H9 (cell line): Measurements from ENCODE around the gene FCAMR. TPM values are rescaled to one million over a fixed set of nuclear protein-coding genes. Genes with fewer than 3 reads are reported as not detected.

Source experiments
- DNase-seq: peaks from one replicate; pipeline ENCODE4 v3.0.0-alpha.2; 2017
- H2AFZ ChIP-seq: one replicate; pipeline ENCODE4 v1.6.1; 2013; ENCODE audit warnings: mild to moderate bottlenecking, low read length, control low read depth, moderate library complexity
- H2AK5ac ChIP-seq: 2 replicates; pipeline ENCODE4 v1.6.1; 2013; ENCODE audit warnings: low read length, control low read depth, mixed read lengths; ENCODE audit not compliant: insufficient read length
- H2BK120ac ChIP-seq: one replicate; pipeline ENCODE4 v1.6.1; 2013; ENCODE audit warnings: low read depth, mild to moderate bottlenecking, low read length, control low read depth, inconsistent platforms; ENCODE audit not compliant: poor library complexity, severe bottlenecking
- H2BK12ac ChIP-seq: 2 replicates; pipeline ENCODE4 v1.6.1; 2013; ENCODE audit warnings: low read length, control low read depth, mixed read lengths, low read depth; ENCODE audit not compliant: insufficient read length
- H2BK15ac ChIP-seq: 2 replicates; pipeline ENCODE4 v1.6.1; 2013; ENCODE audit warnings: low read depth, low read length, control low read depth
- H2BK20ac ChIP-seq: one replicate; pipeline ENCODE4 v1.6.1; 2013; ENCODE audit warnings: low read depth, mild to moderate bottlenecking, low read length, control low read depth, inconsistent platforms; ENCODE audit not compliant: poor library complexity, severe bottlenecking
- H2BK5ac ChIP-seq: 2 replicates; pipeline ENCODE4 v1.6.1; 2013; ENCODE audit warnings: low read length, control low read depth, mixed read lengths; ENCODE audit not compliant: insufficient read length
- H3K14ac ChIP-seq: 2 replicates; pipeline ENCODE4 v1.6.1; 2013; ENCODE audit warnings: low read length, control low read depth; ENCODE audit not compliant: insufficient read depth
- H3K18ac ChIP-seq: 2 replicates; pipeline ENCODE4 v1.6.1; 2013; ENCODE audit warnings: low read depth, mild to moderate bottlenecking, mixed read lengths, low read length, control low read depth; ENCODE audit not compliant: insufficient read length
- H3K23ac ChIP-seq: 2 replicates; pipeline ENCODE4 v1.6.1; 2013; ENCODE audit warnings: low read length, control low read depth, mixed read lengths, low read depth; ENCODE audit not compliant: insufficient read length
- H3K23me2 ChIP-seq: 2 replicates; pipeline ENCODE4 v1.6.1; 2013; ENCODE audit warnings: low read depth, mild to moderate bottlenecking, mixed read lengths, low read length, control low read depth; ENCODE audit not compliant: insufficient read length, poor library complexity, severe bottlenecking
- H3K27ac ChIP-seq: 2 replicates; pipeline ENCODE4 v1.5.1; 2013; ENCODE audit warnings: low read length, control low read depth, mixed read lengths, low read depth; ENCODE audit not compliant: insufficient read length
- H3K27me3 ChIP-seq: 2 replicates; pipeline ENCODE4 v1.6.1; 2013; ENCODE audit warnings: low read length, control low read depth, inconsistent platforms; ENCODE audit not compliant: insufficient read depth
- H3K4ac ChIP-seq: 2 replicates; pipeline ENCODE4 v1.6.1; 2013; ENCODE audit warnings: low read depth, mild to moderate bottlenecking, control low read depth, inconsistent platforms, low read length, moderate library complexity
- H3K4me1 ChIP-seq: 2 replicates; pipeline ENCODE4 v1.6.1; 2013; ENCODE audit warnings: low read length, control low read depth, inconsistent platforms; ENCODE audit not compliant: insufficient read depth
- H3K4me2 ChIP-seq: 2 replicates; pipeline ENCODE4 v1.6.1; 2013; ENCODE audit warnings: low read length, control low read depth, mixed read lengths; ENCODE audit not compliant: insufficient read length, insufficient read depth
- H3K56ac ChIP-seq: 2 replicates; pipeline ENCODE4 v1.6.1; 2013; ENCODE audit warnings: low read depth, mild to moderate bottlenecking, mixed read lengths, low read length, control low read depth; ENCODE audit not compliant: insufficient read length
- H3K79me1 ChIP-seq: 2 replicates; pipeline ENCODE4 v1.6.1; 2013; ENCODE audit warnings: low read depth, mild to moderate bottlenecking, moderate library complexity, low read length, control low read depth, inconsistent platforms; ENCODE audit not compliant: insufficient read depth, poor library complexity, severe bottlenecking
- H3K79me2 ChIP-seq: 2 replicates; pipeline ENCODE4 v1.6.1; 2013; ENCODE audit warnings: low read length, control low read depth, inconsistent platforms; ENCODE audit not compliant: insufficient read depth
- H3K9ac ChIP-seq: 2 replicates; pipeline ENCODE4 v1.6.1; 2013; ENCODE audit warnings: low read length, control low read depth, mixed read lengths; ENCODE audit not compliant: insufficient read length; ENCODE audit errors: extremely low read depth
- H3K9me3 ChIP-seq: one replicate; pipeline ENCODE4 v1.6.1; 2013; ENCODE audit warnings: low read depth, low read length, inconsistent platforms; ENCODE audit not compliant: control insufficient read depth
- H3T11ph ChIP-seq: one replicate; pipeline ENCODE4 v1.6.1; 2013; ENCODE audit warnings: mild to moderate bottlenecking, low read length, control low read depth, inconsistent platforms
- H4K20me1 ChIP-seq: one replicate; pipeline ENCODE4 v1.6.1; 2013; ENCODE audit not compliant: control insufficient read depth, insufficient read length, insufficient read depth
- H4K5ac ChIP-seq: 2 replicates; pipeline ENCODE4 v1.6.1; 2013; ENCODE audit warnings: low read depth, mild to moderate bottlenecking, mixed read lengths, low read length, control low read depth; ENCODE audit not compliant: insufficient read length
- H4K8ac ChIP-seq: replicated peaks from 2 replicates; pipeline ENCODE4 v1.6.1; 2013; ENCODE audit warnings: low read length, control low read depth, mixed read lengths, low read depth; ENCODE audit not compliant: insufficient read length
- H4K91ac ChIP-seq: 2 replicates; pipeline ENCODE4 v1.6.1; 2013; ENCODE audit warnings: low read depth, mild to moderate bottlenecking, moderate library complexity, mixed read lengths, low read length, control low read depth; ENCODE audit not compliant: insufficient read length
- H3K27ac Mint-ChIP-seq, 3 experiments: 2 replicates in 2 of 3; 3 replicates in 1 of 3; pipeline ENCODE4 v1.8.0; 2020 to 2021; ENCODE audit warnings: mixed read lengths in 3 of 3, mild to moderate bottlenecking in 1 of 3, moderate library complexity in 1 of 3
- H3K27me3 Mint-ChIP-seq: 2 replicates; pipeline ENCODE4 v1.8.0; 2021; ENCODE audit warnings: low read depth, mild to moderate bottlenecking, moderate library complexity, mixed read lengths
- H3K36me3 Mint-ChIP-seq, 3 experiments: 2 replicates in 2 of 3; 3 replicates in 1 of 3; pipeline ENCODE4 v1.8.0; 2020 to 2021; ENCODE audit warnings: low read depth in 3 of 3, mixed read lengths in 3 of 3; ENCODE audit not compliant: insufficient read depth in 1 of 3
- H3K4me1 Mint-ChIP-seq, 2 experiments: 2 replicates each; pipeline ENCODE4 v1.8.0; 2020; ENCODE audit warnings: mixed read lengths in 2 of 2
- H3K4me3 Mint-ChIP-seq, 2 experiments: 2 replicates in 1 of 2; 3 replicates in 1 of 2; pipeline ENCODE4 v1.8.0; 2020 to 2021; ENCODE audit warnings: mild to moderate bottlenecking in 2 of 2, mixed read lengths in 2 of 2, moderate library complexity in 1 of 2
- H3K9me3 Mint-ChIP-seq, 2 experiments: 2 replicates in 1 of 2; 3 replicates in 1 of 2; pipeline ENCODE4 v1.8.0; 2020; ENCODE audit warnings: mild to moderate bottlenecking in 2 of 2, mixed read lengths in 2 of 2, moderate library complexity in 1 of 2
- CTCF ChIP-seq: fragments of 200-600 bp; sonication (generic); conservative IDR thresholded peaks from 3 replicates; pipeline ENCODE4 v1.8.0; 2021; ENCODE audit warnings: antibody characterized with exemption, mild to moderate bottlenecking
- WGBS: extraction: QIAGEN DNeasy Blood & Tissue Kit; methylation state at CpG from one replicate; pipeline ENCODE4 v1.1.7; 2013; ENCODE audit warnings: missing lambda C conversion rate, low lambda C conversion rate, mixed read lengths; ENCODE audit not compliant: insufficient read length; ENCODE audit errors: extremely low coverage; 5-methylcytosine and 5-hydroxymethylcytosine counted together
- total RNA-seq: library from RNA; stranded (reverse); gene quantifications from 2 replicates; pipeline ENCODE4 v1.2.1, GENCODE V29; 2021

FCAMR gene
- total RNA-seq, 1 experiment from 2014 or later: not detected

GRCh38 chr1:207019661-207020060 lies 49.4 kb upstream of the FCAMR start:
- no peak overlapping the region for H3K27ac ChIP-seq
- no CpG with 5 or more reads among the region's 2 CpGs for WGBS

More at GRCh38 chr1:207019661-207020060, 49.4 kb upstream of the FCAMR start:
- H4K8ac ChIP-seq: no peak overlapping the region
- H3K9me3 Mint-ChIP-seq: no peaks in the 10 kb centered on the region
- H3K79me2 ChIP-seq: no peaks in the 10 kb centered on the region
- H4K5ac ChIP-seq: no peak overlapping the region
- H3K4me1 ChIP-seq: no peaks in the 10 kb centered on the region
- H3K27ac Mint-ChIP-seq: no peak overlapping the region
- H2AFZ ChIP-seq: no peak overlapping the region
- no peak overlapping the region for H2AK5ac ChIP-seq
- H3K4me2 ChIP-seq: no peak overlapping the region
- no peak overlapping the region for H3K56ac ChIP-seq
- no peaks in the 10 kb centered on the region for H3K79me1 ChIP-seq
- H3K18ac ChIP-seq: no peak overlapping the region
- H3K9me3 ChIP-seq: no peaks in the 10 kb centered on the region
- H3K4ac ChIP-seq: no peak overlapping the region
- no peak overlapping the region for H2BK5ac ChIP-seq
- H3K14ac ChIP-seq: no peak overlapping the region
- H2BK12ac ChIP-seq: no peak overlapping the region
- H4K20me1 ChIP-seq: no peaks in the 10 kb centered on the region
- H3K27me3 Mint-ChIP-seq: peaks cover 18% of the 10 kb centered on the region
- no peak overlapping the region for H2BK120ac ChIP-seq
- H3K9ac ChIP-seq: no peak overlapping the region
- H2BK15ac ChIP-seq: no peak overlapping the region
- TF ChIP-seq CTCF: no peak
- no peak overlapping the region for H3K4me3 Mint-ChIP-seq
- H3K23ac ChIP-seq: no peak overlapping the region
- H3K4me1 Mint-ChIP-seq: peaks cover 3 to 4% of the 10 kb centered on the region in 2 experiments; a peak in 3 of 4 replicates
- H2BK20ac ChIP-seq: no peak overlapping the region
- no peaks in the 10 kb centered on the region for H3K27me3 ChIP-seq
- H3K23me2 ChIP-seq: no peaks in the 10 kb centered on the region
- H4K91ac ChIP-seq: no peak overlapping the region
- H3K36me3 Mint-ChIP-seq: peaks cover 0 to 2% (median 0%) of the 10 kb centered on the region in 3 experiments; a peak in 1 of 7 replicates
- H3T11ph ChIP-seq: no peak overlapping the region
- no peak for DNase-seq
